ENCODE measurements around the gene PHEX.

DNA sequence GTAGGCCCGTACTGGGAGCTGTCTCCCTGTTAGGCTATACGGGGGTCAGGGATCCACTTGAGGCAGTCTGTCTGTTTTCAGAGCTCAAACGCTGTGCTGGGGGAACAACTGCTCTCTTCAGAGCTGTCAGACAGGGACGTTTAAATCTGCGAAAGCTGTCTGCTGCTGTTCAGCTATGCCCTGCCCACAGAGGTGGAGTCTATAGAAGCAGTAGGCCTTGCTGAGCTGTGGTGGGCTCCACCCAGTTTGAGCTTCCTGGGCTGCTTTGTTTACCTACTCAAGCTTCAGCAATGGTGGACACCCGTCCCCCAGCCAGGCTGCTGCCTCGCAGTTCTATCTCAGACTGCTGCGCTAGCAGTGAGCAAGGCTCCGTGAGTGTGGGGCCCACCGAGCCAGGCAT lies 27.3 kb upstream of the PHEX start:
- TF ChIP-seq, protein P1, sequence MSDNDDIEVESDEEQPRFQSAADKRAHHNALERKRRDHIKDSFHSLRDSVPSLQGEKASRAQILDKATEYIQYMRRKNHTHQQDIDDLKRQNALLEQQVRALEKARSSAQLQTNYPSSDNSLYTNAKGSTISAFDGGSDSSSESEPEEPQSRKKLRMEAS (IDR thresholded peaks at IDR 0.05): no peak
- no peak for TF ChIP-seq FOXM1 (IDR thresholded peaks at IDR 0.05; ENCODE audit: borderline replicate concordance, low read depth)

Measured in Ishikawa (cell line).